Psoas muscle (tissue), 8 donors: ENCODE data around the gene DTNBP1. TPM values are rescaled to one million over a fixed set of nuclear protein-coding genes. Genes with fewer than 3 reads are reported as not detected.

Experiments
- ATAC-seq, 4 donors: fragments of 200-7000 bp; cut with Tn5 transposase; one replicate each; pipeline ENCODE4 v1.9.1; 2020; ENCODE audit warnings: moderate library complexity in 3 of 4, mild to moderate bottlenecking in 2 of 4
- DNase-seq, 2 donors: peaks; one replicate each; pipeline ENCODE4 v3.0.0-alpha.2; 2020
- H3K27ac ChIP-seq: fragments of 200-600 bp; one replicate; pipeline ENCODE4 v1.8.0; 2022
- H3K27me3 ChIP-seq, 3 donors: fragments of 200-600 bp in 1 of 3; one replicate each; pipeline versions ENCODE4 v1.6.1 to v1.8.0; 2013 to 2022; ENCODE audit warnings: low read length in 2 of 3, mild to moderate bottlenecking in 2 of 3, moderate library complexity in 1 of 3; ENCODE audit not compliant: insufficient read depth in 3 of 3
- H3K36me3 ChIP-seq, 2 donors: fragments of 200-600 bp in 1 of 2; one replicate each; pipeline versions ENCODE4 v1.6.1 to v1.8.0; 2013 to 2022; ENCODE audit warnings: low read depth in 1 of 2, mild to moderate bottlenecking in 1 of 2, moderate library complexity in 1 of 2; ENCODE audit not compliant: insufficient read depth in 1 of 2
- H3K4me1 ChIP-seq: fragments of 200-600 bp; one replicate; pipeline ENCODE4 v1.8.0; 2022
- H3K4me3 ChIP-seq: fragments of 200-600 bp; one replicate; pipeline ENCODE4 v1.8.0; 2022; ENCODE audit warnings: mild to moderate bottlenecking
- H3K9me3 ChIP-seq: fragments of 200-600 bp; one replicate; pipeline ENCODE4 v1.8.0; 2022
- CTCF ChIP-seq: fragments of 200-600 bp; IDR thresholded peaks from one replicate; pipeline ENCODE4 v1.8.0; 2022; ENCODE audit warnings: antibody characterized with exemption
- WGBS, 3 donors: extraction: QIAGEN DNeasy Blood & Tissue Kit; methylation state at CpG; one replicate each; pipeline versions ENCODE4 v1.1.6 to v1.1.7; 2013; 5-methylcytosine and 5-hydroxymethylcytosine counted together
- intact Hi-C, 2 donors: fragments of 100-400 bp; cut with DNase I; formaldehyde crosslinking; loops; one replicate each; pipeline versions ENCODE4 v1.11.0 to v1.14.2; 2022
- polyA plus RNA-seq, 3 donors: library from polyadenylated mRNA; stranded (reverse); fragments of 200-250 nt; gene quantifications; one replicate each; pipeline ENCODE4 v1.2.3, GENCODE V29; 2013
- total RNA-seq, 4 donors: library from RNA; stranded (reverse); fragmentation: NEBNext Ultra II Directional in 2 of 4; extraction: Animal tissue kit (Norgen Biotek cat#: 25700) in 2 of 4; gene quantifications; one replicate each; pipeline versions ENCODE4 v1.2.1 to v1.2.4, GENCODE V29; 2021 to 2023
- donor health status: healthy with polysubstance abuse.
- donor health status: DM: no; HTN: no; CAD: no; lungs with moderate emphysema.
- donor health status: Bipolar disorder and iron deficiency.
- donor health status: healthy.
- donor health status: DM: yes; HTN: yes; CAD: no.
- donor health status: DM: no; HTN: no; CAD: no.
- donor health status: DM: no; HTN: no; CAD: no.
- donor health status: DM: yes; HTN: yes; CAD: no.

Gene DTNBP1
- total and polyA plus RNA-seq, 7 donors = 8.0 to 22.0 (median 15.0) TPM

GRCh38 chr6:15618685-15619084 is 44.1 kb downstream of the DTNBP1 start:
- intact Hi-C loops = no loop called here
- H3K27me3 ChIP-seq = no peaks in the 10 kb centered on the region
- no peak overlapping the region for H3K27ac ChIP-seq
- peaks cover 2 to 9% of the 10 kb centered on the region in 2 donors for H3K36me3 ChIP-seq
- H3K4me1 ChIP-seq = peaks cover 35% of the 10 kb centered on the region
- TF ChIP-seq CTCF = no peak
- no peaks in the 10 kb centered on the region for H3K9me3 ChIP-seq
- DNase-seq = no peak
- no peak overlapping the region for H3K4me3 ChIP-seq
- 96 to 99% (median 98%) methylated on average over 6 of the region's 6 CpGs for WGBS, 3 donors
- no peak for ATAC-seq

GRCh38 chr6:15616261-15616660 is 46.6 kb downstream of the DTNBP1 start:
- WGBS, 3 donors = 60 to 76% (median 62%) methylated on average over 5 of the region's 5 CpGs

GRCh38 chr6:15615802-15616201 is 47.0 kb downstream of the DTNBP1 start:
- Histone ChIP-seq H3K4me3 (no peak overlapping the region), H3K27ac (no peak overlapping the region), H3K4me1 (peaks cover 9% of the 10 kb centered on the region), H3K36me3 (peaks cover 2 to 9% of the 10 kb centered on the region in 2 donors), H3K9me3 (peaks cover 4% of the 10 kb centered on the region), H3K27me3 (no peaks in the 10 kb centered on the region)
- ATAC-seq (peak in 2 of 4 donors; percentile 42 to 53), DNase-seq (no peak)
- intact Hi-C loops = no loop called here
- no peak for TF ChIP-seq CTCF
- WGBS, 3 donors = 60 to 75% (median 63%) methylated on average over 2 of the region's 2 CpGs

More at GRCh38 chr6:15616261-15616660, 46.6 kb downstream of the DTNBP1 start:
- ATAC-seq (peak in 2 of 4 donors; percentile 12 to 58), DNase-seq (no peak)
- TF ChIP-seq CTCF = no peak
- no peak overlapping the region for H3K4me3 ChIP-seq
- peaks cover under 1% of the 10 kb centered on the region for H3K9me3 ChIP-seq
- no peaks in the 10 kb centered on the region for H3K27me3 ChIP-seq
- no peak overlapping the region for H3K27ac ChIP-seq
- intact Hi-C loops = no loop called here
- H3K4me1 ChIP-seq = peaks cover 13% of the 10 kb centered on the region
- peaks cover 2 to 9% of the 10 kb centered on the region in 2 donors for H3K36me3 ChIP-seq

GRCh38 chr6:15614277-15614676 is 48.6 kb downstream of the DTNBP1 start:
- intact Hi-C loops = no loop called here
- Histone ChIP-seq H3K4me3 (no peak overlapping the region), H3K36me3 (peaks cover 2 to 13% of the 10 kb centered on the region in 2 donors), H3K27ac (no peak overlapping the region), H3K27me3 (no peaks in the 10 kb centered on the region), H3K9me3 (peaks cover 4% of the 10 kb centered on the region), H3K4me1 (no peaks in the 10 kb centered on the region)
- ATAC-seq = no peak
- DNase-seq = no peak
- WGBS, 3 donors = 92 to 97% (median 96%) methylated on average over 4 of the region's 4 CpGs
- TF ChIP-seq CTCF = no peak

- Histone ChIP-seq H3K4me1 (peaks cover 4% of the 10 kb centered on the region), H3K27me3 (no peaks in the 10 kb centered on the region), H3K36me3 (peaks cover 0 to 4% of the 10 kb centered on the region in 2 donors), H3K9me3 (peaks cover 4% of the 10 kb centered on the region), H3K27ac (no peak overlapping the region), H3K4me3 (no peak overlapping the region)
- TF ChIP-seq CTCF = no peak
- DNase-seq (no peak), ATAC-seq (peak; percentile 42 to 78 (median 55))
- intact Hi-C loops = no loop called here
- WGBS, 3 donors = 72 to 82% (median 75%) methylated on average over 3 of the region's 3 CpGs
Observed at GRCh38 chr6:15608396-15608795, 54.4 kb downstream of the DTNBP1 start.
